NCI-H128 (cell line): ENCODE measurements around the gene RHOC.

Experiments used
- DNase-seq: peaks from one replicate; lab custom pipeline; 2025; ENCODE audit not compliant: unreplicated experiment; lab: John Stamatoyannopoulos, UW

RHOC gene

GRCh38 chr1:112718691-112719418 is 11.9 kb upstream of the RHOC start:
- peak; percentile 26 for DNase-seq

DNA sequence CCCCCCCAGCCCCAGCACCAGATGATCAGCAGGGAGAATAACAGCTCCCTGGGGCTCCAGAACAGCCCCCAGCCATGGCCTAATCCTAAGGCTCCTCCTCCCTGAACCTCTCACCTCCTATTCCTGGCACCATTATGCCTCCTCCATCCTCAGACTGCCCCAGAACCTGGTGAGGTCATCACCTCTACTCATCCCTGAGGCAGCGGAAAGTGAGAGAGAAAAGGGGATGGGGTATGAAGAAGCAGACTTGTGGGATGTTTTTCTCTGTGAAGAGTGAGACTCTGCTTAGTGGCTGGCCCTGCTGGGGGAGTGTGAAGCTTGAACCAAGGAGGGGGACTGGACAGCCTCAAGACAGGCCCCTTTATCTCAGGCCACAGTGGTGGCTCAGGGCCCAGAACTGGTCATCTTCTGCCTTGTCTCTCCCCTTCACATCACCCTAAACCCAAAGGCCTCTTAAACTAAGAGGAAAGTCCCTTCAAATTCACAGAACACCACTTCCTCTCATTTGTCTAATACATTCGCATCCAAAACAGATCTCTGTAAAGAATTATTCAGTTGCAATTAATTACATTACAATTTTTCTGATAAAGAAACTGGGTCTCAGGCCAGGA is 10.4 kb upstream of the RHOC start:
- DNase-seq = no peak

DNA sequence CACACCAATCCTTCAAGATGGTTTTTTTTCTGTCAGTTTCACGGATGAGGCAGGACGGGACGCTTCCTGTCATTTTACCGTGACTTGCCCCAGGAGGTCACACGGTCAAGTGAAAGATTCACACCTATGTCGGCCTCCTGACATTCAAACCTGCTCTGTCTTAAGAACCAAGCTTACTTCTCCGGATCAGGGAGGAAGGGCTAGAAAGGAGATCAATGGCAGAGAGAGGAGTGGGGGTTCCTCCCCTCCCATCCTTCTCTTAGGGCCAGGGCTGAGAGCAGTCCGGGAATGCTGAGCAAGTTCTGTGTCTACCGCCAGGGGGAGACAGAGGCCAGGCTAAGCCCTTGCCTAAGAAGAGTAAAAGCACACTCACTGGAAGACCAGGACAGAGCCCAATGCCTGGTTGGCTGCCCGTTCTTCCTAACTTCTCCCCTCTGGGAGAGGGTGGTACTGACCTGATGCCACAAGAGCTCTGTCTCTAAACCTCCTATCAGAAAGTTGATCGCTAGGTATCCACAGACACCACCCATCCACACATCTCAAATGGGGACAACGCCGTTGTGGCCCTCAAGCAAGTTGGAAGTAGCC is 9.3 kb upstream of the RHOC start:
- peak; percentile 79 for DNase-seq

DNA sequence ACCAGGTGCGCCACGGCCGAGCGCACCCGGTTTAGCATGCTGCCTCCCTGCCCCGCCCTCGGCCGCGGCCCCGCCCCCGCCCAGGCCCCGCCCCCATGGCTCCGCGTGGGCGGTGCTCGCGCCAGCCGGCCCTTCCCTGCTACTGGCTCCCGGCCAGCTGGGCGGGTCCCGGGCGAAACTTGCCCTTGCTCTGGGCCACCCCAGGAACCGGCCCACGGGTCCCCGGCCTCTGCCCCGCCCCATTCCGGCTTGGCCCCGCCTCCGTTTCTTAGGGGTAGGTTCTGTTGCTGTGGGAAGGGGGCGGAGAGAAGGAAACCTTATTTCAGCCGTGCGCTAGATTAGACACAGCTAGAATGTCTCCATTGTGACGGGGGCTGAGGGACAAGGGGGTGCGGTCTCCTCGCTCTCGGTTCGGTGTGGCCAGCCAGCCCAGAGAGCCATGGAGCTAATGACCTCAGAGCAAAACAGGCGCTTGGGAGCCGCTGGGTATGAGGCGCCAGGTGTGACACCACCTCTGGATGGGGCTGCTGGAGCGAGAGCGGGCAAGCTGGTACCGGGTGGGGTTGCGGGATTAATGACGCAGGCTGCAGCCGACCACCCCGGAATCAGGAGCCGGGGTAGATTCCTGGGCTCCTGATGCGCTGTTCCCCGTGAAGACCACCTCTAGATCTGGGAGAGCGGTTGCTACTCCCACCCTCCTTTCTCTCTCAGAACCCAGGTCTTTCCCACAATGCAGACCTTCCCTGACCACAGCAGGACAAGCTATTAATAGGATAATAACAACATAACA is 8.5 kb upstream of the RHOC start, which contains the start of gene PPM1J:
Gene PPM1J, minus strand, starts transcription at position 69 of the 790 bp plus-strand sequence. Its CDS starts 31 bp downstream, at position 38.
- peak; percentile 64 for DNase-seq

- no peak for DNase-seq
Measured at GRCh38 chr1:112714313-112715263, 7.7 kb upstream of the RHOC start.

DNA sequence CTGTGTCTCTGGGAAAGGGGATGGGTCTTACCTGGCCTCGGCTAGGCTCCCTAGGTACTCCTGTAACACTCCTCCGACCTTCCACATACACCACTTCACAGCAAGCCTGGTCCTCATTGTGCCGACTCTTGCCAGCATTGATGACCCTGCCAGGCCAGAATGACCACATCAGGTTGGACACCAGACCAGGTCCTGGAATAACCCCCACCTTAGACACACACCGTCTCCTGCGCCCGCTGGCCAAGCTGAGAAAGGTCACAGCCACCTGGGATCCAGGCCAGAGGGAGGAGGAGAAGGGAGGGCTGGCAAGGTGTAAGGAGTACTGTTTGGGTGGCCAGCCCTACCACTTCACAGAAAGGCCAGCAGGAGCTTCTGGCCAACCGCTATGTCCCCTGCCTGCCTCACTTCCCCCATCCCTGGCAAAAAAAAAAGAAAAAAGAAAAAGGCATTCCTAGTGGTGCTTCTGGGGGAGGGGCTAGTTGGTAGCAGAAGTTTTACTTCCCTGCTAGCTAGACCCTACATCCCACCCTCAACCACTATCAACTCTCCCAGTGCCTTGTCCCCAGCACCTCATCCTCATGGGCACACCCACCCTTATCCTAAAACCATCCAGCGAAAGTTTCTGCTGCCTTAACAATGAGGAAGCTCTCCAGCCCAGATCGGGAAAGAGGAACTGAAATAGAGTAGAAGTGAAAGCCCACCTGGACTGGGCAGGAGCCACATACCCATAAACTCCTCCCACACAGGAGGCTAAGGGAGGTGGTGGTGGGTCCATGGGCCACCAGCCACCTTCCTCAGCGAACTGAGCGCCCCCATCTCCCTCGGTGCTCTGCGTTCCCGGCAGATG is 6.8 kb upstream of the RHOC start:
- no peak for DNase-seq

- no peak for DNase-seq
Measured at GRCh38 chr1:112712701-112713128, 5.8 kb upstream of the RHOC start.

GRCh38 chr1:112712191-112712590 is 5.3 kb upstream of the RHOC start:
- no peak for DNase-seq

DNA sequence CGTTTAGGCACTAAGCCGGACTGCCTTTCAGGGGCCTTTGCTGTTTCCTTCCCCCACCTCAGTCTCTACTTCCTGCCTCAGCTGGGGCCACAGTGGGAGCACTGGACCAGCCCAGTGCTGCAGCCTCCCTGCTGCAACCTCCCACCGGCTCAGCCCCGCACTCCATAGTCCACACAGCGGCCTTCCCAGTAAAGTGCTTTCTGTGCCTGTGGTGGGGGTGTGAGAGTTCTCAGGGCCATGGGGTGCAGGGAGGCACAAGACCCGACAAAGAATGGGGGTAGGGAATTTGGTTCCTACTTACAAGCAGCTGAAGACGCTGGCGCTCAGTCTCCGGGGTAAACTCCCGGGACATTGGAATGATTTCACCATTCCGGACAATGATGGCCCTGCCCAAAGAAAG is 4.7 kb upstream of the RHOC start:
- no peak for DNase-seq

GRCh38 chr1:112711041-112711440 is 4.1 kb upstream of the RHOC start:
- DNase-seq = no peak

DNA sequence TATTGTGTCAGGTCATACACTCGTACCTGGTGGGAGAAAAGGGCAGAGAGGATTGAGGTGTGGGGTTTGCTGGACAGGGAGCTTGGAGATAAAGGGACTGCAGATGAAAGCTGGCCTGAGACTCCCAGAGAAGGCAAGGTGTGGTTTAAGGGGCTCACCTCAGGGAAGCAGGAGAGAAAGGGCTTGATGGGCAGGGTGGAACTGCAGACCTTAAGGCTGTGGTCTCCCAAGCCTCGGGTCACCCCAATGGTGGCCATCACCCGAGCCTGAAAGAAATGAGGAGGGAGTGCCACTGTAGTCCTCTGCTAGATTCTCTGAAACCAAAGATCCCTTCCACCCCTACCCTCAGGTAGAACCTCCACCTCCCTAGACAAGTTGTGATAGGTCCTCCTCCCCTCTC is 3.7 kb upstream of the RHOC start:
- DNase-seq = no peak

- no peak for DNase-seq
Measured at GRCh38 chr1:112710159-112710558, 3.2 kb upstream of the RHOC start.

DNA sequence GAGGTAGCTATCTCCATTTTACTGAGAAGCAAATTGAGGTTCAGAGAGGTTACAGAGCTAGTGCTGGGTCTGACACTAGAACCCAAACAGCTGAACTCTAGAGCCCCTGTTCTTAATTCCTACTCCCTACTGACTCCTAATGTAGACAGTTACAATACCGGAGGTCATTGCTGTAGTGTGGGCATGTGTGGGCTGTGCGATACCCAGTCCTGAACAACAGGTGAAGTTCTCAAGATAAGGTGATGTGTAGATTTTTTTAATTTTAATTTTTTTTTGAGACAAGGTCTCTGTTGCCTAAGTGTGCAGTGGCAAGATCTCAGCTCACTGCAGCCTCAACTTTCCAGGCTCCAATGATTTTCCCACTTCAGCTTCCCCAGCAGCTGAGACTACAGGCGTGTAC is 1.6 kb upstream of the RHOC start:
- DNase-seq = no peak

GRCh38 chr1:112708002-112708448 is 1.1 kb upstream of the RHOC start:
- no peak for DNase-seq

GRCh38 chr1:112707221-112708001 is 484 bp upstream of the RHOC start:
- peak; percentile 61 for DNase-seq

DNA sequence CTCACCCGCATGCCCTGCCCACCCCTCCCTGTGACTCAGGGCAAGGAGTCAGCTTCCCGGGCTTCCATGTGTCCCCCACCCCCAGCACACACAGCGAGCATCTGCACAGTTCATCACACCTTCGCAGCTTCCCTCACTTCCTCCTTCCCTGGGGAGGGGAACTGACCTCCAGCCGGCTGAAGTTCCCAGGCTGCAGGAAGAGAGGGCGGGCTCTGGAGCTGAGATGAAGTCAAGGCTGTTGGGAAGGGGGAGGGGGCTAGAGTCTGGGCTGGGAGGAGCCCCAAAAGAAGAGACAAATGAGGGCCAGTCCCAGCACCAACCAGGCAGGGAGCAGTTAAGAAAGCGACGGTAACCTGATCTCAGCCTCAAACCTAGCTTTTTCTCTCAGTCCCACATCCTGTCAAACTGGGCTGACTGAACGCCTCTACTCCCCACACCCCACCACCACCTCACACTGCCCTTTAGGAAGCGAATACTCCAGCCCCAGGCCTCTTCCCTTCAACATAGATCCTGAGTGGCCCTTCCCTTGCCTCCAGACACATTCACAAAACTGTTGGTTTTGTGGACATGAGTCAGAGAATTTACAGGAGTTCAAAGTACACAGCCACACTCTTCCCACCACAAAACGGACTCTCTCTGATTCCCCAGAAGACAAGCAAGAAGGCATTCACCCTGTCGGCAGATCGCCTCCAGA is 1.8 kb downstream of the RHOC start:
- DNase-seq = peak; percentile 44

- no peak for DNase-seq
Measured at GRCh38 chr1:112704391-112704933, 2.5 kb downstream of the RHOC start.

DNA sequence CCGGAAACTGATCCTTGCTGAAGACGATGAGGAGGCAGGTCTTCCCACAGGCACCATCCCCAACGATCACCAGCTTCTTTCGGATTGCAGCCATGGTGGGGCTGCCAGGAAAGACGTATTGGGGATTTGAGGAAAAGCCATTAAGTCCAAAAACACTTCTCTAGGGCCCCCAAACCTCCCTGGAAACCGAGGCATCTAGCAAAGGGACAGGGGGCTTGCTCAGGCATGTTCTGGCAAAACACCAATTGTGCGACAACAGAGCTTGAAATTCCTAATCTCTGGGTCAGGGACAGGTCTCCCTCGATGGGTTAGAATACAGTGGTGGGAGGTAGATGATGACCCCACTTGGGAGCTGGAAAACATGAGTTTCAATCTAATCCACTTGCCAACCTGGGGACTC is 3.2 kb downstream of the RHOC start:
- no peak for DNase-seq
